ENCODE measurements around the gene FOXD2.

The FOXD2 gene

DNA sequence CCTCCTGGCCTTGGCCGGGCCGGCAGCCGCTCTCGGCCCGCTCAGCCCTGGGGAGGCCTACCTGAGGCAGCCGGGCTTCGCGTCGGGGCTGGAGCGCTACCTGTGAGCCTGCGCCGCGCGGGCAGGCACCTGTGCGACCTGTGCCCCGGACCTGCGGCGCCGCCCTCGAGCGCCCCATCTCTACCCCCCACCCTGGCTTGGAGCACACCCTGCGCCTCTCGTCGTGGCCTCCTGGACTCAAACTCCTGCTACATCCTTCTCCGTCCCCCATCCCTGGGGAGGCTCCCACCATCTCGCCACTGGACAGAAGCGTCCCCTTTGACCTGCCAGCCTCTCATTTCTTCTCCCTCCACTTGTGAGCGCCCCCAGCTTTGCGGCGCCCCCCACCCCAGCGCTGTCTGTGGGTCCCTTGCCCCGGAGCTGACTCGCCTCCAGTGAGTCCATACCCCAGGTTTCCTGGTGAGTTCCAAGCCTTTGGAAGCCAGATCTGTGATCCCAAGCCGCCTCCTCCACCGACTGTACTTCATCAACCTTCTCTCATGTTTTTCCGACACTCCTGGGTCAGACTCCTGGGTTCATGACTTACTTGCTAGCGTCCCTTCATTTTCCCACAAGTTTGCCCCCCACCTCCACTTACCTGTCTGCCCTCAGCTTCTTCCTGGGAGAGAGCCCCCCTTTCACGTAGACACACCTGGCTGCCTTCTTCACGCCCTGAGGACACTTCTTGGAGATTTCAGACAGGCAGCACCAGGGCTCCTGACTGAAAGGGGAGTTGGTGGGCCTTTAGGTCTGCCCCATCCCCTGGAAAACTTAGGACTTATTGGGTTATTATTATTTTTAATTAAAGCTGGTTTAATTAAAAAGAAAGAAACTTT lies 20.4 kb upstream of the FOXD2 start:
- no peak for DNase-seq

DNA sequence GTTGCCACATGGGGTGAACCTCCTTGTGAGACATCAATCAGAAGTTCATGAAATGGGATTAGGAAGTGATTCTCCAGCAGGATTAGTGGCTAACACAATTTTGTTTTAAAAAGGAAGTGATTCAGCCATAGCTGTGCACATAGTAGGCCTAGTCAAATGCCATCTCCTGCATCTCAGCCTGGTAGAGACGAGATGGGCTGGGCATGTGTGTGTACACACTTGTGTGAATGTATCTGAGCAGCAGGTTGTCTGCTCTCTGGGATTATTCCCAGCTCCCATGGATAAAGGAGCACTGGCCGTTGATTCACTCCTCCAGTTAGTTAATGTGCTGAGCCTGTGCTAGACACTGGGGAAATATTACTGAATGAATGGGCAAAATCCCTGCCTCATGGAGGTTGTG lies 19.7 kb upstream of the FOXD2 start:
- DNase-seq: no peak

DNA sequence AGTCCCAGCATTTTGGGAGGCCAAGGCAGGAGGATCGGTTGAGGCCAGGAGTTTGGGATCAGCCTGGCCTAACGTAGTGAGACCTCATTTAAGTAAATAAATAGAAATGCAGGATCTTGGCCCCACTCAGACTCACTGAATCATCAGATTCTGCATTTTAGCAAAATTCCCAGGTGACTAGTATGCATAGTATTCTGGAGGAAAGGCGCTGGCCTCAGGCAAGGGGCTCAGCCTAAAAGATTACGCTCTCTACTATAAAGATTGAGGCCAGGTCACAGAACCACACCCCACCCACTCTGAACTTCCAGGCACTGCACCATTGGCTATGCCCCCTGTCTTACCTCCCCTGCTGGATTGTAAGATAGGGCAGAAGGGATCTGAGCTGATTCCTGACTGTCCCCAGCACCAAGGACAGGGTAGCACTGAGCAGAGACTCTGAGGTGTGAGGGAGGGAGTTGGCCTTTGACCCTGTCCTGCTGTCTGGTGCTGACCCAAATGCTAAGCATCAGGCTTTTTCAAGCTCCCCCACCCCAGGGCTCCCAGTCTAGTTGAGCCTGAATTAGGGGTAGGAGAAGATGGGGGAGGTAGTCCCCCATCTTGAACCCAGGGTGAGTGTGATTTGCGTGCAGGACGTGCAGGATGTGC lies 19.0 kb upstream of the FOXD2 start:
- no peak for DNase-seq

DNA sequence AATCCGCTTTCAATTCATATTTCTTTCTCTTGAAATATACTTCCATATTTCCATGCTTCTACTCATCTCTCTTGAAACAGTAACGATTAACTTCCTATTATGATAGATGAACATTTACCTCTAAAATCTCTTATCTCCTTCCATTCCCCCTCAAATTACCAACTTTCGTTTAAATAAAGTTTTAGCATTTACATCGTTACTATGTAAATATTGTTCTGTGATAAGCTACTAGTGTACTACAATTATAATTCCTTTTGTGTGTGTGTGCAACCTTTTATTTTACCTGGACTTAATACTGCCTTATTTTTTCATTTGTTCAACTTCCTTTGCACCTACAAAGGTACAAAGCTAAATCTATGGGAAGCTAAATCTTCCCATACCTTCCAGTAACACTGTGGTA lies 17.3 kb upstream of the FOXD2 start:
- no peak for DNase-seq

DNA sequence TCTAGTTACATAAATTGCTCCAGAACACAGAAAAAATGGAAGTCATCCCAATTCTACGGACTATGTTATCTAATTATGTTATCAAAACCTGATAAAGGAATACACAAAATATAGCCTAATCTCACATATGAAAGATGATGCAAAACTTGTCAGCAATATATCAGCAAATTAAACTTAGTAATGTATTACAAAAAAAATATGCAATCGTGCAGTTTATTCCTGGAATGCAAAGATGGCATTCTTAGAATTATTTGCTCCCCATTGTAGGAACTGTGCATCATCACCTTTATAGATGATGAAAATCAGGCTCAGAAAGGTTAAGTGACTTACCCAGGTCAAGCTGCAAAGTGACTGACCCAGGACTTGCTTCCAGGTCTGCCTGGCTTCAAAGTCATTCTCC lies 14.0 kb upstream of the FOXD2 start:
- DNase-seq: no peak

DNA sequence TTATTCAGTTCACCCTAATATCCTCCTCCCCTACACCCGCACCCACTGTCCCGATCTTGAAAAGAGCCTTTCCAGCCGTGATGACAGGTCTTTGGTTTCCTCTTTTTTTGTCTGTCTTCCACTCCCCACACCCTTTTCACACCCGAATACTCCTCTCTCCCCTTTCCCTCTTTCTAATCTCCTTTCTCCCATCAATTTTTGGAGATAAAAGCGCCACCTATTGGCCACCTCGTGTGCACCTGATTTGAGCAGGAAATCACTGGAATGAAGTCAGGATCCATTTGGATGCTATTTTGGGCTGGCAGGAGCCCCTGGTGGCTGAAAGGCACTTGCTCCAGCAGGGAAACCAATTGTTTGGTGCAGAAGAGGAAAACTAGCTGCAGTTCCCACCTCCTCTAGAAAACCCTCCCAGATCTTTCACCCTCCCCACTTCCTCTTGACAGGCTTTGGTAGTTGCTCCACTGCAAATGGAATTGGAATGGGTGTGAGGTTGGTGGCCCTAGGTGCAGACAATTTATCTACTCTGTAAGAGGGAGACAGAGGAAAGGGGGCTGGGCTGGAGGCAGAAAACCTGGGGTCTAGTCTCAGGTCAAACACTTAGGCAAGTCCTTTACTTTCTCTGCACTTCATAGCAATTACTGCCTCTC lies 13.4 kb upstream of the FOXD2 start:
- DNase-seq: peak; percentile 60

DNA sequence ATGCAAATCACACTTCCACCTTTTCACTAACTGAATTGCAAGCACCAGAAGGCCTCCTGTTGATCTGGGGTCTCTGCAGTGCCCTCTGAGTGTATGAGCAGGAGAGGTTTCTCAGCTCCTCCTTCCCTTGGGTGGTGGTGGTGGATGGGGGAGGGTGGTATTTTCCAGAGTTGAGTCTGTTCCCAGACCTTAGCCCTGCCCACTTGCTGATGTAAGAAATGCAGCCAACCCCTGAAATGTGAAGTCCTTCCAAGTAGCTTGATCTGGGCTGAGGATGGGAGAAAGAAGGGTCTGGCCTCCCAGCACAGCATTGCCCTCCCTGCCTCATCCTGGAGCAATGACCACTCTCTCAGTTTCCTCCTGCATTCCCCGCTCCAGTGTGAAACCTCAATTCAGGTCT lies 6.3 kb upstream of the FOXD2 start:
- DNase-seq: no peak

DNA sequence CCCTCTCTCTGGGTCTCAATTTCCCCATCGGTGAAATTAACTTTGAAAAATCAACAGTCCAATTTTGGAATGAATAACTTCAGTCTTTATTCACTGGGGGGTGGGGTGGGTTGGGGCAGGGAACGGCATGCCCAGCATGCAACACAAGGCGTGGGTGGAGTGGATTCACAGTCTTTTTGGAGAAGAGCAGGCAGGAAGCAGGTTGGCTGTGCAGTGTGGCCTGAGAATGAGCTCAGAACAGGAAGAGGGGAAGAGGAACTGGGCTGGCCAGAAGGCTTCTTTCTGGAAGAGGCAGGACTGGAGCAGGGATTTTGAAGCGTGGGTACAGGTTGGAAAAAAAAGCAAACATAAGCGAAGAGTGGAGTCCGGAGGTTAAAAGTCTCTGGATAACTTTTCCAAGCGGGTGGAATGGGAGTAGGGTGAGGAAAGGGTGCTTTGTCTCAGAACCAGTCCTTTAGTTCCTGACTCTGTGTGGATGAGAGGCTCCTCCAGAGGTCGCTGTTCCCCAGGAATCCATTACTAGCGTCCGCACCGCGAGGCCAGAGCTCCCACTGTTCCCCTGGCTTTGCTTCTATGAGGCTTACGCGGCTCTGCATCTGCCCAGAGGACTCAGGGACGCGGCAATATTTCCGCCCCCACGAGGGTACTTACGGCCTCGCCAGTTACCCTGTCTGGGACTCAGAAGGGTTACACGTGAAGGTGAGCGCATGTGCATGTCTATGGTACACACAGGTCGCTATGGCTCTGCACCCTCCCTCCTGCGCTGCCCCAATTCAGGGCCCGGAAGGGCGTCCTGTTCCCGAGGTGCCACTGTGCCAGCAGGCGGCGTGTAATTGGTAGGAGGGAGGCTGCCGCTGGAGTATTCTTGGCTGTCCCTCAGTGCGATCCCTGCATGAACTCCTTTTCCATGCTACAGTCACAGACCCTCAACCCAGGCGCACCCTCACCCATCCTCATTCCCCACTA lies 5.5 kb upstream of the FOXD2 start:
- DNase-seq: no peak

DNA sequence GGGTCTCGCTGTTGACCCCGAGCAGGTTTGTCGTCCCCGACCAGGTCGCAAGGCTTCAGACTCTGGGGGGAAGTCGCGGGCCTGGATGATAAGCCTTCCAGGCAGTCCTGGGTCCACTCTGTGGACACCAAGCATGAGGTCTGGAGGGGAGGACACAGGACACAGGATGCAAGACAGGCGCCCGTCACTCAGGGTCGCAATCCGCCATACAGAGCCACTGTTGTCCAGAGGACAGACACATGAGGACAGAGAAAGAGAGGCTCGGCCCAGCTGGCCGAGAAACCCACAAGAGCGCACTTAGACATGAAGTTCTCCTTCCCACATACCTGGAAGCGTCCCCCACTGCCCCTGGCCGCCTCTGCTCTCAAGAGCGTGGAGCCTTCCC lies 4.8 kb upstream of the FOXD2 start:
- no peak for DNase-seq

DNA sequence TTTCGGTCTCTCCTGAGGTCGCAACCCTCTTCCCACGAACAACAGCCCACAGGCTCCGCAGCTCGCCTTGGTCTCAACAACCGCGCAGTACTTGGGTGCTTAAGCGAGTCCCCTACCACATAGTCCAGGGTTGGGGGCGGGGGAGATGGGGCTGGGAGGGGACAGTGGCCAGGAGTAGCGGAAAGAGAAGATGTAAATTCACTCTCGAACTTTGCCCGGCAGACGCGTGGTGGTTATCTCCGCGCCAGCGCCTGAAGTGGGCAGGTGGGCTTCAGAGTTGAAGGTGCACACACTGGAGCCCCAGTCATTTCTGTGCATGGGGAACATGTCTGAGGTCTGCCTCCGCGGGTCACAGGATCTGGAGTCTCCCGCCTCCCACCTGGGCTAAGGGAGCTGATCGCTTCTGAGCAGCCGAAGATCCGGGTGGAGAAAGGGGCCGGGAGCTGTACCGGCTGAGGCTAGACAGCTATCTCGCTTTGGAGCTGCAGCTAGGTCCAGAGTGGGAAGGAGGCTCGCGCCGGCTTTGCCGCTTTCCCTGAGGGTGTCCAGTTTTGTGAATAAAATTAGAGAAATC lies 4.3 kb upstream of the FOXD2 start:
- no peak for DNase-seq

DNA sequence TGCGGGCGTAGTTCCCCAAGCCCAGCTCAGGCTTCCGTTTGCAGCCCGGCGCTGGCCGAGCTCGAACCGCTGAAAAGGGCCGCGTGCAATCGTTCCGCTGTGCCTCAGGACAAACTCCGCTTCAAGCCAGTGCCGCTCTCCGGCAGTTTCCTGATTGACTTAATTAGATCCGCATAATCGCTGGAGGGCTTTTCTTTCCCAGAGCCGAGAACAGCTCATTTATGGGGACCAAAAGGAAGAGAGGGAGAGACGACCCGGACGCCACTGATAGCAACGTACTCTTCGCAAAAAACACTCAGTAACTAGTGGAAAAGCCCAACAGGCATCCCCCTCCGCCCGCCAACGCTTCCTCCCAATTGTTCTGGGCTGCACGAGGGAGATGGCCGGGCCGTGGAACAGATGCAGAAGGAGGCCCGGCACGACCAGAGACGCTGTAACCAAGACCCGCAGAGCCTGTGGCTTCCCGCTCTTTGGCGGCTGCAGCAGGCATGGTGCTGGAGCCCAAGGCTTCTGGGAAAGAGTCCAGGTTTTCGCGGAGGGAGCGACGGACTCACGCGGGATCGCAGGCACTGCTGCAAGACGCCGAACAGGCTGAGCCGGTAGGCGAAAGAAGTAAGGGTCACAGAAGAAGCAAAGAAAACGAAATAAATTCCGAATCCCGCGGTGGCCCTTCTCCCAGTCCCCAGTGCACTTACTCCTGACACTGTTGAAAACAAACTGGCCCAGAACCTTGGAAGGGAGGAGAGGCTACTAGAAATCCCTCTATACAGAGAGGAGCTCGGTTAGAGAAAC lies 3.6 kb upstream of the FOXD2 start:
- no peak for DNase-seq

DNA sequence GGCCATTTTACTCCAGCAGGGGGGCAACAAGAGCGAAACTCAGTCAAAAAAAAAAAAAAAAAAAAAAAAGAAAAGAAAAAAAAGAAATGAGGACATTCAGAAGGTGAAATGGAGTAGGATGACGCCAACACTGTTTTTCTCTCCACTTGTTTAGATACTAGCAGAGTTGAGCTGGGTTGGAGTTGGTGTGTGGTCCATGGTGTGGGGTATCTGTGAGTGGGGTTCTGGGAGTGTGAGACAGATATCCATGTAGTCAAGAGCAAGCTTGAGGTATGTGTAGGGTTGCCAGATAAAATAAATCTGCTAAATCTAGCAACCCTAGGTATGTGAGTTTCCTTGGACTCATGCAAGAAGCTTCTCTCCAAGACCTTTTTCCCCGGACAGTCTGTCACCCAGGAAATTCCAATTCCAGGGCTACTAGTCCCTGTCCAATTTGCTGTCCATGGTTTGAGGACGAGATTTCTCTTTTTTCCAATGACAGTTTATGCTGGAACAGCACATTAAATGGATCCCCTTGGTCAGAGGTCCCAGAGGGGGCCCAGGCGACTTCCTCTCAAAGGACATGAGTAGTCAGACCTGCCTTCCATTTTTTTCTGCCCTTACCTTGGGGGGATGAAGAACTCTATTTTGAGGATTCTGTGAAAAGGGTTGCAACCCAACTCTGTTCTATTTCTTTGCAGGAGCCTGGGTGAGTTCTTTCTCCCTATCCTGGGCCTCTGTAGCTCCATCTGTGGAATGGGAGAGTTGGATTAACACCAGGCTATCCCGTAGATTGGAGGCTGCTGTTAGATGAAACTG lies 2.1 kb upstream of the FOXD2 start:
- no peak for DNase-seq

DNA sequence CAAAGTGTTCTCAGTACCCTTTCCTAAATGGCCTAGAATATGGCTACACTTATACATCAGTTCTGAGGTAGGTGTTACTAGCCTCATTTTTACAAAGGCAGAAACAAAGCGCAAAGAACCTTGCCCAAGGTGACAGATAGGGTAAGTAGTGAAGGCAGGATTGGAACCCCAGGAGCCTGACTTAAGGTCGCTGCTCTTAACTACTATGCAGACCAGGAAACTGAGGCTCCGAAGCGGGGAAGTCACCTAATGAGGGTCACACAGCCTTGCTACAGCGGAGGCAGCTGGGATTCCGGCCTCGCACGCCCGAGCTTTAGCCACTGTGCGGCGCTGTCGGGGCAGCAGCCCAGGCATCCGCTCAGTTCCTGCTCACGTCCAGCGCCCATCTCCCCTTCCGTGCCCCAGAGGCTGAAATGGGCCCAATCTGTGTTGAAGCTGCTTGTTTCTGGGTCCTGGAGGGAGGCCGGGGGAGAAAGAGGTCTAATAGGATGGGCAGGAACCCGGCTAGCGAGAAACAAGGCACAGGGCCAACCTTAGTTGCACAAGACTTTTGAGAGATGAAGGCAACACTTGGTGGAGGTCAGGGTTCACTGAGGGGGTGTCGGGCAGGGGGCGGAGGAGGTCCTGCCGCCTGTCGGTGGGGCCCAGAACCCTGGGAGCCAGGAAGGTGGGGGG lies 1.4 kb upstream of the FOXD2 start:
- peak; percentile 70 for DNase-seq

DNA sequence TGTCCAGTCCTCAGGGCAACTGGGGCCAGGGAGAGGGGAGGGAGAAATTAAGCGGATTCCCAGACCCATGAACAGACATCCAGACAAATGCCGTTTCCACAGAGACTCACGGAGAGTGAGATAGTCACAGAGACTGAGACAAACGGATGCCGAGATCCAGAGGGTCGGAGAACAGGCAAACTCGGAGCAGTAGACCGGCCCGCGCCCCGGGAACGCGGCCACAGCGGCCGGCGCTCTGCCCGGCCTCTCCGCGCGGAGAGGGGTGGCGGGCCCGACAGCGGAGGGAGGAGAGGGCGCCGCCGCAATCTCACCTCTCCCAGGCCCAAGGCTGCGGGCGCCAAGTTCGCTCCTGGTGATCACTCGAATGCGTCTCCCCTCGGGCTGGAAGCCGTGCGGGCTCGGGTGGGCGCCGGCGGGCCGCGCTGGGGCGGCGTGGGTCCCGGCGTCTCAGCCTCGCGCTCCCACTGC lies 831 bp upstream of the FOXD2 start:
- DNase-seq: peak; percentile 14

DNA sequence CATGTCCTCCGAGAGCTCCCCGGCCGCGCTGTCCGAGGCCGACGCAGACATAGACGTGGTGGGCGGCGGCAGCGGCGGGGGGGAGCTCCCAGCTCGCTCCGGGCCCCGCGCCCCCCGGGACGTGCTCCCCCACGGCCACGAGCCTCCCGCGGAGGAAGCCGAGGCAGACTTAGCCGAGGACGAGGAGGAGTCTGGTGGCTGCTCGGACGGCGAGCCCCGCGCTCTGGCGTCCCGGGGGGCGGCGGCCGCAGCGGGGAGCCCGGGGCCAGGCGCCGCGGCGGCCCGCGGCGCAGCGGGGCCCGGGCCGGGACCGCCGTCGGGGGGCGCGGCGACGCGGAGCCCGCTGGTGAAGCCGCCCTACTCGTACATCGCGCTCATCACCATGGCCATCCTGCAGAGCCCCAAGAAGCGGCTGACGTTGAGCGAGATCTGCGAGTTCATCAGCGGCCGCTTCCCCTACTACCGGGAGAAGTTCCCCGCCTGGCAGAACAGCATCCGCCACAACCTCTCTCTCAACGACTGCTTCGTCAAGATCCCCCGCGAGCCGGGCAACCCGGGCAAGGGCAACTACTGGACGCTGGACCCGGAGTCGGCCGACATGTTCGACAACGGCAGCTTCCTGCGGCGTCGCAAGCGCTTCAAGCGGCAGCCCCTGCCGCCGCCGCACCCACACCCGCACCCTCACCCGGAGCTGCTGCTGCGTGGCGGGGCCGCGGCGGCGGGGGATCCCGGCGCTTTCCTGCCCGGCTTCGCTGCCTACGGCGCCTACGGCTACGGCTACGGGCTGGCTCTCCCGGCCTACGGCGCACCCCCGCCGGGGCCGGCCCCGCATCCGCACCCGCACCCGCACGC lies 547 bp downstream of the FOXD2 start:
- DNase-seq: peak; percentile 14

DNA sequence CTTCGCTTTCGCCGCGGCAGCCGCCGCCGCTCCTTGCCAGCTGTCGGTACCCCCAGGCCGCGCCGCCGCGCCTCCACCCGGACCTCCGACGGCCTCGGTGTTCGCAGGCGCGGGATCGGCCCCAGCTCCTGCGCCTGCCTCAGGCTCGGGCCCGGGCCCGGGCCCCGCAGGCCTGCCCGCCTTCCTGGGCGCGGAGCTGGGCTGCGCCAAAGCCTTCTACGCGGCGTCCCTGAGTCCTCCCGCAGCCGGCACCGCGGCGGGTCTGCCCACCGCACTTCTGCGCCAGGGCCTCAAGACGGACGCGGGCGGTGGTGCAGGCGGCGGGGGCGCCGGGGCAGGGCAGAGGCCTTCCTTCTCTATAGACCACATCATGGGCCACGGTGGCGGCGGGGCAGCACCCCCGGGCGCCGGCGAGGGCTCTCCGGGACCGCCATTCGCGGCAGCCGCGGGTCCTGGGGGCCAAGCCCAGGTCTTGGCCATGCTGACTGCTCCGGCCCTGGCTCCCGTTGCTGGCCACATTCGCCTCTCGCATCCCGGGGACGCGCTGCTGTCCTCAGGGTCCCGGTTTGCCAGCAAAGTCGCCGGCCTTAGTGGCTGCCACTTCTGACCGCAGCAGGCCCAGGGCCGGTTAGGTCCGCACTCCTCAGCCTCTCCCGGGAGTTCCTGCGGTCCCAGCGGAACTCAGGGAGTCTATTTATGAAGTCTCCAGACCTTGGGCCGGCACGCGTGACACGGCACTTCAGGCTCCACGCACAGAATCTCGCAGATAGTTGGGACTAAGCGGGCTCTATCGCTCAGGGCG lies 1.4 kb downstream of the FOXD2 start:
- no peak for DNase-seq

DNA sequence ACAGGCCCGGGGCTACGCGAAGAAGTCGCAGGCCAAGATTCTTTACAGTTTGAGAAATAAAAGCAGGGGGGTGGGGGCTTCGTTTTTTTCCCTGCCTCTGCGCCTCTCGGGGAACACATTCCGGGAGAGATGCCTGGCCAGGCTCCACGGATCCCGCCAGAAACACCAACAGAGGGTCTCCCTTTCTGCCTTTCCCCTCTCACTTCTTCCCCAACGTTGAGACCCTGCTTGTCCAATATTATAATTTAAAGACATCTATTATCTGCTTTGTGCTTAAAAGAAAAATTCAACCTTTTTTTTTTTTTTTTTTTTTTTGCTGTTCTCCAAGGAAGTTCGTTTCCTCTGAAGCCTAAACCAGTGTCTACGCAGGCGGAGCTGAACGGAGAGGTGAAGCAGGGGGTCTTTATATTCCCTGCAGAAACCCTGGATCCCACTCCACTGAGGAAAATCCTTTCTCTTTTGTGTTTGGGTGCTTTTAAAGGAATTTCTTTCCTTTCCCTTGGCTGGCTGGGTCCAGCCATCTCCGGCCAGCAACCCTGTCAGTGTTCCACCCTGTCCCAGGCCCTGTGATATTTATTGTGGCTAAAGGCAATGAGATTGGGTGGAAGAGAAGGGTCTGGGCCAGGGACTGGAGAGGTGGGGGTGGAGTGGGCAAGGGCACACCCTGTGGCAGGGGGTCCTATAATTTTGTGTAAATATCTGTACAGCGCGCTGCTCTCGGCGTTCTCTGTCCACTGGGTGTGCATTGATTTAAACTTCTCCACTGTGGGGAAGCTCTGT lies 2.2 kb downstream of the FOXD2 start:
- DNase-seq: no peak

All from DMS153 (cell line).